MM.1S (cell line): Measurements from ENCODE around the gene PTGIR.

Experiments used
- EZH2phosphoT487 ChIP-seq: fragments of 300-600 bp; sonication (generic); IDR thresholded peaks from 2 replicates; pipeline ENCODE4 v1.6.1; 2018; ENCODE audit warnings: antibody characterized with exemption, low read length
- TF ChIP-seq, protein P1 (sequence below): fragments of 300-600 bp; sonication (generic); IDR thresholded peaks from 2 replicates; pipeline ENCODE4 v1.5.1; 2016; ENCODE audit warnings: antibody characterized with exemption, low read length, mixed read lengths

DNA sequence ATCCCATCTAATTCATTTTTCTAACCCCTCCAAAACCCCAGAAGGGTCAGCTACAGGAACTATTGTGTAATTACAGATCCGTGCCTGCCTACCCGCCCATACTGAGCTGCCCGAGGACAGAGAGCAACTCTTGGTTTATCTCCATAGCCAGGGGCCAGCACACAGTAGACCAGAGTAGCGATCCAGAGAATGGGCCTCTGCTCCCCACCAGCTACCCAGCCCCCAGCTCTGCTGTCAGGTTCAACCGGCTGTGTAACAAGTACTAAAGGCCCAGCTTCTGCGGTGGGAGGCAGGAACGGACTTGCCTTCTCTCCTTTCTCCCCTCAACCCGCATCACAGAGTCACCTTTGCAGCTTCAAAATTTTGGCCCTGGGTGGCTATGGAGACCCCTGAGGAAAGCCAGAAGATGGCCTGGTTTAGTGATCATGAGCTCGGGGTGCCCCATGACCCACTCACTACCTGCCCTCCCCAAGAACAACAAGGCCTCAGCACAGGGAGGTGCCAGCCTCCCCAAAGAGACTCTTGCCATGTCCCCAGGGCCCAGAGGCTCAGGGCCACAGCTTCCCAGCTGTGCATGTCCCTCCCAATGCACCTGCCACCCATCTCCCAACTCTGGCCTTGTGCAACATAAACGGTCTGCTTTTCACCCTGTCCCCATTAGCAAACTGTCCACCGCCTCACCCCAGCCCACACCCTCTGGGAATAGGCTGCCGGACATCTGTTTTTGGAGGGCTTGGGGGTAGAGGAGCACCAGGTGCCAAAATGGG lies 18.0 kb downstream of the PTGIR start:
- TF ChIP-seq, protein P1, sequence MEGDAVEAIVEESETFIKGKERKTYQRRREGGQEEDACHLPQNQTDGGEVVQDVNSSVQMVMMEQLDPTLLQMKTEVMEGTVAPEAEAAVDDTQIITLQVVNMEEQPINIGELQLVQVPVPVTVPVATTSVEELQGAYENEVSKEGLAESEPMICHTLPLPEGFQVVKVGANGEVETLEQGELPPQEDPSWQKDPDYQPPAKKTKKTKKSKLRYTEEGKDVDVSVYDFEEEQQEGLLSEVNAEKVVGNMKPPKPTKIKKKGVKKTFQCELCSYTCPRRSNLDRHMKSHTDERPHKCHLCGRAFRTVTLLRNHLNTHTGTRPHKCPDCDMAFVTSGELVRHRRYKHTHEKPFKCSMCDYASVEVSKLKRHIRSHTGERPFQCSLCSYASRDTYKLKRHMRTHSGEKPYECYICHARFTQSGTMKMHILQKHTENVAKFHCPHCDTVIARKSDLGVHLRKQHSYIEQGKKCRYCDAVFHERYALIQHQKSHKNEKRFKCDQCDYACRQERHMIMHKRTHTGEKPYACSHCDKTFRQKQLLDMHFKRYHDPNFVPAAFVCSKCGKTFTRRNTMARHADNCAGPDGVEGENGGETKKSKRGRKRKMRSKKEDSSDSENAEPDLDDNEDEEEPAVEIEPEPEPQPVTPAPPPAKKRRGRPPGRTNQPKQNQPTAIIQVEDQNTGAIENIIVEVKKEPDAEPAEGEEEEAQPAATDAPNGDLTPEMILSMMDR = no peak
- TF ChIP-seq EZH2phosphoT487 = no peak
